MCF 10A (cell line): Measurements from ENCODE around the gene NID1. TPM values are rescaled to one million over a fixed set of nuclear protein-coding genes. Genes with fewer than 3 reads are reported as not detected.

Experiments used
- BruUV-seq: library from RNA; stranded (reverse); fragments of 400-500 nt; replicated peaks from 2 replicates; lab custom pipeline; 2021; lab: Mats Ljungman, UMichigan
- CTCF ChIA-PET: fragments of 300-600 bp; sonication (Branson Sonifier 250); formaldehyde crosslinking; extraction: SDS; loops from one replicate; lab custom pipeline; 2021; ENCODE audit warnings: antibody characterized with exemption, inconsistent platforms; lab: Yijun Ruan, JAX
- POLR2A ChIA-PET: fragments of 300-600, 350-650 bp; sonication (Branson Sonifier 250); formaldehyde crosslinking; extraction: SDS; loops from one replicate; lab custom pipeline; 2020; ENCODE audit warnings: antibody characterized with exemption, inconsistent platforms; lab: Yijun Ruan, JAX
- DNase-seq: peaks from one replicate; pipeline ENCODE4 v3.0.0-alpha.2; 2018; ENCODE audit not compliant: unreplicated experiment
- H3K27ac Mint-ChIP-seq: one replicate; pipeline ENCODE4 v1.8.0; 2022; ENCODE audit warnings: mild to moderate bottlenecking, low read depth, mixed read lengths; ENCODE audit not compliant: unreplicated experiment
- H3K27me3 Mint-ChIP-seq: one replicate; pipeline ENCODE4 v1.8.0; 2022; ENCODE audit warnings: mixed read lengths; ENCODE audit not compliant: insufficient read depth, unreplicated experiment
- H3K36me3 Mint-ChIP-seq: one replicate; pipeline ENCODE4 v1.8.0; 2022; ENCODE audit warnings: mild to moderate bottlenecking, moderate library complexity, mixed read lengths; ENCODE audit not compliant: insufficient read depth, unreplicated experiment
- H3K4me1 Mint-ChIP-seq: one replicate; pipeline ENCODE4 v1.8.0; 2022; ENCODE audit warnings: mixed read lengths; ENCODE audit not compliant: insufficient read depth, unreplicated experiment
- H3K4me3 Mint-ChIP-seq: one replicate; pipeline ENCODE4 v1.8.0; 2022; ENCODE audit warnings: mild to moderate bottlenecking, moderate library complexity, mixed read lengths; ENCODE audit not compliant: unreplicated experiment
- H3K9me3 Mint-ChIP-seq: one replicate; pipeline ENCODE4 v1.8.0; 2022; ENCODE audit warnings: mixed read lengths; ENCODE audit not compliant: unreplicated experiment
- intact Hi-C: fragments of 100-400 bp; cut with micrococcal nuclease; formaldehyde crosslinking; loops from 2 replicates; pipeline ENCODE4 v1.14.1; 2022
- total RNA-seq: library from RNA; stranded (reverse); gene quantifications from 2 replicates; pipeline ENCODE4 v1.2.3, GENCODE V29; 2022
- TF ChIP-seq, protein P1 (sequence below): fragments of 200-600 bp; IDR thresholded peaks from one replicate; pipeline ENCODE4 v1.8.0; 2022; ENCODE audit warnings: antibody characterized with exemption, mild to moderate bottlenecking; ENCODE audit not compliant: unreplicated experiment

The NID1 gene
- total RNA-seq, 1 experiment from 2014 or later = 0.16 TPM

DNA sequence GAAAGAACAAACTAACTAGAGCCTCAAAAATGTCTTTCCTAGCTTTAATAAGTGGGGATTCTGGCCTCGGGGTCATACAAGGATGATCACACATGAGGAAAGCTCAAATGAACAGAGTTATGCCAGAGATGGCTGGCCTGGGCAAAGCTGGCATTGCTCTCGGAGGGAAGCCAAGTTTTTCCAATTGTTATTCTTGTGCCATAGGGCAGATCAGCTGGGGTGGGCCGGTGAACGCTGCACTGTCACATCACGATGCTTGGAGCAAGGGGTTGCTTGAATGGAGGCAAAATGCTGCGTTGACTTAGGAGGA is 122.3 kb downstream of the NID1 start:
- ChIA-PET CTCF (interaction anchor here (0.7 to 10.1 kb wide), 12 partner anchors 10 to 438 kb away, joined by 3 to 98 read pairs (median 7); partner anchors contain the start of genes B3GALNT2, GNG4 and LYST), POLR2A (interaction anchor here (0.5 to 6.2 kb wide), 11 partner anchors 11 to 77 kb away, joined by 3 to 81 read pairs (median 4); partner anchors contain the start of gene LYST)
- Mint-ChIP-seq H3K27ac (no peak overlapping the region), H3K36me3 (no peaks in the 10 kb centered on the region), H3K9me3 (no peaks in the 10 kb centered on the region), H3K27me3 (no peaks in the 10 kb centered on the region), H3K4me3 (no peak overlapping the region), H3K4me1 (peaks cover 54% of the 10 kb centered on the region)
- TF ChIP-seq, protein P1, sequence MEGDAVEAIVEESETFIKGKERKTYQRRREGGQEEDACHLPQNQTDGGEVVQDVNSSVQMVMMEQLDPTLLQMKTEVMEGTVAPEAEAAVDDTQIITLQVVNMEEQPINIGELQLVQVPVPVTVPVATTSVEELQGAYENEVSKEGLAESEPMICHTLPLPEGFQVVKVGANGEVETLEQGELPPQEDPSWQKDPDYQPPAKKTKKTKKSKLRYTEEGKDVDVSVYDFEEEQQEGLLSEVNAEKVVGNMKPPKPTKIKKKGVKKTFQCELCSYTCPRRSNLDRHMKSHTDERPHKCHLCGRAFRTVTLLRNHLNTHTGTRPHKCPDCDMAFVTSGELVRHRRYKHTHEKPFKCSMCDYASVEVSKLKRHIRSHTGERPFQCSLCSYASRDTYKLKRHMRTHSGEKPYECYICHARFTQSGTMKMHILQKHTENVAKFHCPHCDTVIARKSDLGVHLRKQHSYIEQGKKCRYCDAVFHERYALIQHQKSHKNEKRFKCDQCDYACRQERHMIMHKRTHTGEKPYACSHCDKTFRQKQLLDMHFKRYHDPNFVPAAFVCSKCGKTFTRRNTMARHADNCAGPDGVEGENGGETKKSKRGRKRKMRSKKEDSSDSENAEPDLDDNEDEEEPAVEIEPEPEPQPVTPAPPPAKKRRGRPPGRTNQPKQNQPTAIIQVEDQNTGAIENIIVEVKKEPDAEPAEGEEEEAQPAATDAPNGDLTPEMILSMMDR = no peak
- DNase-seq = no peak
- no TSS peak for BruUV-seq
- intact Hi-C loops = loop anchor here (2.0 kb wide), 1 partner anchor 32 kb away; no protein-coding TSS in a partner anchor

DNA sequence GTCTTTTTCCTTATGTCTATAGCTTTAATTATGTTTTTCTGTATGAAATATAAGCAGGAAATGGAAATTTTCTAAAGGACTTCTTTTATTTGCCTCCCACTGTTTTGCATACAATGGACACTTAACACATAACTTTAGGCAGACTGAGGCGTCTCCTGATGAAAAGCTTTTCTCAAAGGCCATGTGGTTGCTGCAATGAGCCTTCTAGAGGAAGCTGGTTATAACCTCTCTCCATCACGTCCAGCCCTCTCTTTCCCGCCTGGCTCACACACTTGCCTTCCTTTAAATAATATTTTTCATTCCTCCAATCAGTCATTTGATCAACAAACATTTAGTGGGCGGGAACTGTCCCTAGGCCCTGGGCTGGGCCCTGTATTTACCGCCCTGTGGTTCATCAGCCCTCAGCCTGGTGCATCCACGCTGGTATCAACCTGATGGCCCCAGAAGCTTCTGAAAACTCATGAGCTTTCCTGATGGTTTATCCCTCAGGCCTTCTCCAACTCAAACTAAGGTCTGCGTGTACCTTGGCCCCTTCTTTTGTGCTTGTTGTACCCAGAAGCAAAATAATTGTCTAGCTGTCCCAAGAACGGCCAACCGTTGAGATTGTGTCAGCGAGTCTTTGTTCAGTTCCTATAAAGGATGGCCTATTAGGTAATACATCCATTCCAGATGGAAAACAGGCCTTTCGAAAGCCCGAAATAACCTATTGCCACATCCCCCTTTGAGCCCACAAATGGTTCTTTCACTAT is 122.8 kb downstream of the NID1 start:
- DNase-seq = peak; percentile 68
- no TSS peak for BruUV-seq
- CTCF ChIA-PET = interaction anchor here (0.6 to 10.1 kb wide), 17 partner anchors 11 to 437 kb away, joined by 3 to 98 read pairs (median 6); partner anchors contain the start of genes B3GALNT2, GNG4 and LYST
- Mint-ChIP-seq H3K9me3 (no peaks in the 10 kb centered on the region), H3K36me3 (no peaks in the 10 kb centered on the region), H3K27ac (peak overlapping the region; percentile 68), H3K27me3 (no peaks in the 10 kb centered on the region), H3K4me1 (peaks cover 54% of the 10 kb centered on the region), H3K4me3 (no peak overlapping the region)
- TF ChIP-seq, protein P1 = no peak
- POLR2A ChIA-PET = interaction anchor here (0.6 to 6.2 kb wide), 13 partner anchors 10 to 76 kb away, joined by 3 to 81 read pairs (median 4); partner anchors contain the start of gene LYST
- intact Hi-C loops = loop anchor here (2.0 kb wide), 1 partner anchor 31 kb away; no protein-coding TSS in a partner anchor

DNA sequence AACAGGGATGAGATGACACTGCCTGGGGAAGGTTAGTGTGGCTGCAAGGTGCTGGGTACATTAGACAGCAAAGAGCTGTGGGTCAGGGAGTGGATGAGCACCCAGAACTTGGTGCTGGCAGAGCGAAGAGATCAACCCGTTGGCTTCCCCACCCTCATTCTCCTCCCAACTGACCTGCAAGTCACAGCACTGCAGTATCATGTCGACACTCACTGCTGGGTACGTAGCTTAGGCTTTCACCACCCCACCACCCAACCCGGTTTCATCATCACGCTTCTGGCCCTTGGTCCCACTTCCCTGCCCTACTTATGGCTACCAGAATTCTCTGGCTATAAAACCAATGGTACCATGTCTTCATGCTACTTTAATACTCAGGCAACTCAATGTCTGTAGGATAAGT is 124.6 kb downstream of the NID1 start:
- no peak overlapping the region for H3K4me3 Mint-ChIP-seq
- no peak for DNase-seq
- H3K36me3 Mint-ChIP-seq = no peaks in the 10 kb centered on the region
- no peaks in the 10 kb centered on the region for H3K27me3 Mint-ChIP-seq
- no peaks in the 10 kb centered on the region for H3K9me3 Mint-ChIP-seq
- TF ChIP-seq, protein P1 = no peak
- ChIA-PET POLR2A (interaction anchor here (1.0 to 6.2 kb wide), 6 partner anchors 9 to 75 kb away, joined by 3 to 81 read pairs (median 6); partner anchors contain the start of gene LYST), CTCF (interaction anchor here (0.6 to 10.1 kb wide), 7 partner anchors 9 to 403 kb away, joined by 3 to 98 read pairs (median 15); partner anchors contain the start of gene LYST)
- H3K27ac Mint-ChIP-seq = no peak overlapping the region
- peaks cover 46% of the 10 kb centered on the region for H3K4me1 Mint-ChIP-seq
- intact Hi-C loops = no loop called here
- BruUV-seq = no TSS peak

DNA sequence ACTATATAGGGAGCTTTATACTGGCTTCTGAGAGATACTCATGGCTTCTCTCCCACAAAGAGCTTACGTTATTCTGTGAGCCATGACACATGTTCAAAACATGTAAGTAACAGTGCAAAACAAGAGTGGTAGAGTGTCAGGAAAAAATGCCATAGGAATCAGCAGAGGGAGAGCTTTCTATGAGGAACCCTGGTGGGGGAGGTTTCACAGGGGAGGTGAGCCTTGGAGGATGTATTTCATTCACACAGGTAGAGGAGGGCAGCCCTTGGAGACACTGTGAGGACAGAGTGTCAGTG is 125.5 kb downstream of the NID1 start:
- H3K27me3 Mint-ChIP-seq = no peaks in the 10 kb centered on the region
- intact Hi-C loops = no loop called here
- no peak overlapping the region for H3K27ac Mint-ChIP-seq
- no peaks in the 10 kb centered on the region for H3K9me3 Mint-ChIP-seq
- no peaks in the 10 kb centered on the region for H3K36me3 Mint-ChIP-seq
- ChIA-PET POLR2A (interaction anchor here (1.2 to 6.2 kb wide), 5 partner anchors 8 to 74 kb away, joined by 3 to 81 read pairs (median 15); partner anchors contain the start of gene LYST), CTCF (interaction anchor here (0.6 to 10.1 kb wide), 11 partner anchors 8 to 796 kb away, joined by 3 to 98 read pairs (median 6); partner anchors contain the start of gene LYST)
- no peak for DNase-seq
- H3K4me3 Mint-ChIP-seq = no peak overlapping the region
- H3K4me1 Mint-ChIP-seq = peaks cover 41% of the 10 kb centered on the region
- no TSS peak for BruUV-seq
- TF ChIP-seq, protein P1 = no peak
